HG03354 (cell line): ENCODE data around the gene KAT2B.
"Not testable (repeated sequence)": the region's sequence is repeated elsewhere in the genome, so short reads cannot be mapped to it uniquely, and the experiment has no call there.

Experiments
- ATAC-seq: cut with Tn5 transposase; IDR thresholded peaks from one replicate; pipeline ENCODE4 v1.9.1; 2021; ENCODE audit warnings: mild to moderate bottlenecking; ENCODE audit not compliant: unreplicated experiment, poor library complexity, severe bottlenecking

KAT2B gene

GRCh38 chr3:20040548-20041196 lies 426 bp downstream of the KAT2B start:
- peak; percentile 41 for ATAC-seq

- peak; percentile 47 for ATAC-seq
Measured at GRCh38 chr3:20041197-20041780, 1.0 kb downstream of the KAT2B start.

GRCh38 chr3:20042331-20042730 lies 2.1 kb downstream of the KAT2B start:
- ATAC-seq = no peak

GRCh38 chr3:20043396-20043795 lies 3.1 kb downstream of the KAT2B start:
- peak; percentile 17 for ATAC-seq

GRCh38 chr3:20043825-20044224 lies 3.6 kb downstream of the KAT2B start:
- ATAC-seq = no peak

- ATAC-seq = not testable (repeated sequence)
Measured at GRCh38 chr3:20045141-20045540, 4.9 kb downstream of the KAT2B start.

GRCh38 chr3:20046556-20046955 lies 6.3 kb downstream of the KAT2B start:
- ATAC-seq = no peak

- no peak for ATAC-seq
Measured at GRCh38 chr3:20047341-20047779, 7.1 kb downstream of the KAT2B start.

GRCh38 chr3:20047976-20048883 lies 8.0 kb downstream of the KAT2B start:
- no peak for ATAC-seq

GRCh38 chr3:20051123-20051806 lies 11.0 kb downstream of the KAT2B start:
- no peak for ATAC-seq

GRCh38 chr3:20052851-20053250 lies 12.6 kb downstream of the KAT2B start:
- ATAC-seq = no peak

- peak; percentile 92 for ATAC-seq
Measured at GRCh38 chr3:20054549-20054987, 14.3 kb downstream of the KAT2B start.

GRCh38 chr3:20055020-20055775 lies 15.0 kb downstream of the KAT2B start:
- peak; percentile 9 for ATAC-seq

GRCh38 chr3:20055842-20056241 lies 15.6 kb downstream of the KAT2B start:
- ATAC-seq = no peak

GRCh38 chr3:20056725-20057611 lies 16.7 kb downstream of the KAT2B start:
- peak; percentile 31 for ATAC-seq

GRCh38 chr3:20057612-20058180 lies 17.4 kb downstream of the KAT2B start:
- no peak for ATAC-seq

GRCh38 chr3:20059929-20060328 lies 19.7 kb downstream of the KAT2B start:
- ATAC-seq = no peak
